ENCODE measurements around the gene PARD3B.

DNA sequence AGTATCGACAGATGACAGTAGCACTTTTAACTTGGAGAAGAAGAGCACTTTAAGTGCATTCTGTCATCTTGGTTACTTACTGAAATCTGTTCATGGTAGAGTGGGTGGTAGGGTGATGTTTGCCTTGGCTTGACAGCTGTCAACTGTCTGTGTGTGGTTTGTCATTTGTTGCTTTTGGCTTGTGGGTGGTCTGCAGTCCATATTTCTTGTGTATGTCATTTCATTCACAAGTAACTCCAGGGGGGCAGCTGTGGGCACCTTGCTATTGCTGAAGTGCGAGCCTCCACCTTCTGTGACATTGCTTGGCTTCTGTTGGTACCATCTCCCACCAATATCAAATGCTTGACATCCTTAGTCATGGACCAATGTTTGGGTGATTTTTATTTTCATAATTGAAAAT lies 825.5 kb downstream of the PARD3B start:
- TF ChIP-seq CTCF (IDR thresholded peaks at IDR 0.05) = no peak
- TF ChIP-seq POLR2A (IDR thresholded peaks at IDR 0.05) = no peak
